ENCODE measurements around the gene PNLDC1. TPM values are rescaled to one million over a fixed set of nuclear protein-coding genes. Genes with fewer than 3 reads are reported as not detected.
"Not testable (repeated sequence)": the region's sequence is repeated elsewhere in the genome, so short reads cannot be mapped to it uniquely, and the experiment has no call there.

PNLDC1 gene
- total RNA-seq, 2 donors from 2014 or later = 0.54 TPM; not detected in 1

DNA sequence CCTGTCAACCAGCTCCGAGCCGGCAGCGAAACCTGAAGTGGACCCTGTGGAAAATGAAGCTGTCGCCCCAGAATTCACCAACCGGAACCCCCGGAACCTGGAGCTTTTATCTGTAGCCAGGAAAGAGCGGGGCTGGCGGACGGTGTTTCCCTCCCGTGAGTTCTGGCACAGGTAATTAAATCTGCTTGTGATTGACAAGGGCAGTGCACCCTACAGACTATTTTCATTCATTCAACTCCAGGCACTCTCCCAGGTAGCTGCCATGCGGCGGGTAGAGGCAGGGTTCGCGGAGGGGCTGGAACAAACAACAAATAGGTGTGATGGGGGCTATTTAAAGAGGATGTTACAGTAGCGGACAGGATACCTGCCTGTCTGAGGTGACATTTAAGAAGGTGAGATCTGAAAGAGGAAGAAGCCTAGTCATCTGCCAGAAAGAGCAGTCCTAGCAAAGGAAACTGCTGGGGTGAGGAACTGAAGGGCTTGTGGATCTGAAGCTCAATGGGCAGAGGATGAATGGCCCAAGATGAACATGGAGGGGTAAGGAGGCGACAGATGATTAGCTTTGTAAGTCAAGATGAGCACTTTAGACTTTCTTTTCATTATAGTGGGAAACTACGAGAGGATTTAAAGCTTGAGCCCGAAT is 9.0 kb upstream of the PNLDC1 start:
- no peaks in the 10 kb centered on the region for H3K27me3 ChIP-seq (replicated peaks; ENCODE audit: insufficient read depth)
- TF ChIP-seq, protein P1, sequence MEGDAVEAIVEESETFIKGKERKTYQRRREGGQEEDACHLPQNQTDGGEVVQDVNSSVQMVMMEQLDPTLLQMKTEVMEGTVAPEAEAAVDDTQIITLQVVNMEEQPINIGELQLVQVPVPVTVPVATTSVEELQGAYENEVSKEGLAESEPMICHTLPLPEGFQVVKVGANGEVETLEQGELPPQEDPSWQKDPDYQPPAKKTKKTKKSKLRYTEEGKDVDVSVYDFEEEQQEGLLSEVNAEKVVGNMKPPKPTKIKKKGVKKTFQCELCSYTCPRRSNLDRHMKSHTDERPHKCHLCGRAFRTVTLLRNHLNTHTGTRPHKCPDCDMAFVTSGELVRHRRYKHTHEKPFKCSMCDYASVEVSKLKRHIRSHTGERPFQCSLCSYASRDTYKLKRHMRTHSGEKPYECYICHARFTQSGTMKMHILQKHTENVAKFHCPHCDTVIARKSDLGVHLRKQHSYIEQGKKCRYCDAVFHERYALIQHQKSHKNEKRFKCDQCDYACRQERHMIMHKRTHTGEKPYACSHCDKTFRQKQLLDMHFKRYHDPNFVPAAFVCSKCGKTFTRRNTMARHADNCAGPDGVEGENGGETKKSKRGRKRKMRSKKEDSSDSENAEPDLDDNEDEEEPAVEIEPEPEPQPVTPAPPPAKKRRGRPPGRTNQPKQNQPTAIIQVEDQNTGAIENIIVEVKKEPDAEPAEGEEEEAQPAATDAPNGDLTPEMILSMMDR (IDR thresholded peaks at IDR 0.05) = no peak
- H3K9me3 ChIP-seq = no peaks in the 10 kb centered on the region
- H3K36me3 ChIP-seq = peaks cover under 1% of the 10 kb centered on the region
- no peak for ATAC-seq (ENCODE audit: insufficient number of reproducible peaks, low FRiP score, low read depth)
- H3K4me3 ChIP-seq = peak overlapping the region; percentile 93
- peaks cover 24 to 43% of the 10 kb centered on the region in 2 donors for H3K4me1 ChIP-seq (ENCODE audit: control insufficient read depth in 1 of 2, low read depth in 2 of 2)
- no peak for DNase-seq (ENCODE audit: low spot score)
- H3K27ac ChIP-seq = peak overlapping the region; percentile 89 to 91

DNA sequence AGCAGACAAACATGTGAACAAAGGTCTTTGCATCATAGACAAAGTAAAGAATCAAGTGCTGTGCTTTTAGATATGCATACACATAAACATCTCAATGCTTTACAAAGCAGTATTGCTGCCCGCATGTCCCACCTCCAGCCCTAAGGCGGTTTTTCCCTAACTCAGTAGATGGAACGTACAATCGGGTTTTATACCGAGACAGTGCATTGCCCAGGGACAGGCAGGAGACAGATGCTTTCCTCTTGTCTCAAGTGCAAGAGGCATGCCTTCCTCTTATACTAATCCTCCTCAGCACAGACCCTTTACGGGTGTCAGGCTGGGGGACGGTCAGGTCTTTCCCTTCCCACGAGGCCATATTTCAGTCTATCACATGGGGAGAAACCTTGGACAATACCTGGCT is 5.1 kb upstream of the PNLDC1 start:
- not testable (repeated sequence) for ATAC-seq (ENCODE audit: insufficient number of reproducible peaks, low FRiP score, low read depth); H3K9me3 ChIP-seq; H3K4me3 ChIP-seq; H3K27me3 ChIP-seq (replicated peaks; ENCODE audit: insufficient read depth); DNase-seq (ENCODE audit: low spot score); H3K27ac ChIP-seq
- H3K4me1 ChIP-seq (ENCODE audit: control insufficient read depth in 1 of 2, low read depth in 2 of 2) = peaks cover 18 to 28% of the 10 kb centered on the region in 2 donors
- peaks cover 27% of the 10 kb centered on the region for H3K36me3 ChIP-seq

DNA sequence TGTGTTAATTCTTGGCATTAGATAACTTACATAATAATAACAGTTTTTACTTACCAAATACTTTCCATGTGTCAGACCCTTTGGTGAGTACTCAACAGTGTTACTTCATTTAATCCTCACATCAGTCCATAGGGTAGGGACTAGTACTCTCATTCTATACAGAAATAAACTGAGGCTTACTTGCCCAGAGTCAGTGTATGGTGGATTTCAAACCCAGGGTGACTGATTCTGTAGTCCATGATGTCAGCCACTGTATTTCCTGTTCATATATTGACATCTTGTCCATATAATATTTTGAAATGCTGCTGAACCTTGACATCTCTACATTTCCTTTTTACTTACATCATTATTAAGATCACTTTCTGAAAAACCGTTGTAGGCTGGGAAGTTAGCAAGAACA is 2.5 kb upstream of the PNLDC1 start:
- Histone ChIP-seq H3K36me3 (peaks cover 27% of the 10 kb centered on the region), H3K4me3 (no peak overlapping the region), H3K27ac (no peak overlapping the region), H3K9me3 (no peaks in the 10 kb centered on the region), H3K4me1 (ENCODE audit: control insufficient read depth in 1 of 2, low read depth in 2 of 2) (peaks cover 6 to 9% of the 10 kb centered on the region in 2 donors), H3K27me3 (replicated peaks; ENCODE audit: insufficient read depth) (no peaks in the 10 kb centered on the region)
- TF ChIP-seq, protein P1 (IDR thresholded peaks at IDR 0.05) = no peak
- DNase-seq (ENCODE audit: low spot score) (no peak), ATAC-seq (ENCODE audit: insufficient number of reproducible peaks, low FRiP score, low read depth) (no peak)

DNA sequence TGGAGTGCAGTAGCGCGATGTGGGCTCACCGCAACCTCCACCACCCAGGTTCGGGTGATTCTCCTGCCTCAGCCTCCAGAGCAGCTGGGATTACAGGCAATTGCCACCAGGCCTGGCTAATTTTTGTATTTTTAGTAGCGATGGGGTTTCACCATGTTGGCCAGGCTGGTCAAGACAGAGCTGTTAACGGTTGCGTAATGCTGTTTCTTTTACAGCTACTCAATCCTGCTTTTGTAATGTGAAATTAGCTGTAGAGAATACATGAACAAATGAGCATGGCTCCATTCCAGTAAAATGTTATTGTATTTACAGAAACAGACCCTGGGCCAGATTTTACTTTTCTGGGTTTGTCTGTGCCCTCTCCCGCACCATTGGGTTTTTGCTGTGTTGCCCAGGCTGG is 1.9 kb downstream of the PNLDC1 start:
- TF ChIP-seq, protein P1 (IDR thresholded peaks at IDR 0.05) = no peak
- Histone ChIP-seq H3K36me3 (peaks cover 23% of the 10 kb centered on the region), H3K27me3 (replicated peaks; ENCODE audit: insufficient read depth) (no peaks in the 10 kb centered on the region), H3K9me3 (no peaks in the 10 kb centered on the region), H3K4me3 (no peak overlapping the region), H3K27ac (no peak overlapping the region), H3K4me1 (ENCODE audit: control insufficient read depth in 1 of 2, low read depth in 2 of 2) (no peaks in the 10 kb centered on the region)
- no peak for ATAC-seq (ENCODE audit: insufficient number of reproducible peaks, low FRiP score, low read depth)
- no peak for DNase-seq (ENCODE audit: low spot score)

DNA sequence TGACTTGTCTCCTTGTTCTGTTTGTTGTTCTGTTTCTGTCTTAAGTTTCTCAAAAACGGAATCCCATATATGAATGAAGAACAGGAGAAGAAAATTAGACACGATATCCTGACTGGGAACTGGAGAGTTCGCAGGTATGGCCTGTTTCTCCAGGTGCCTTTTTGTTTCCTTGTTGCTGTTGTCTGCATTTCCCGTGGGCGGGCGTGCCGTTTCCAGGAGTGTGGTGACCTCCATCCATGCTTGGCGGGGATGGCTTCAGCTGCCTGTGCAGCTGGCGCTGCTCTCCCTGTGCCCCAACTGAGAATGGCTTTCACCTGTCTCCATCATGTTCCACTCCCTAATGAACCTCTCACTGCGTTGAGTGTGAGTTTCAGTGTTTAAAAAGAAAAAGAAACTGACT is 4.4 kb downstream of the PNLDC1 start:
- no peaks in the 10 kb centered on the region for H3K27me3 ChIP-seq (replicated peaks; ENCODE audit: insufficient read depth)
- peaks cover 4% of the 10 kb centered on the region for H3K36me3 ChIP-seq
- TF ChIP-seq, protein P1 (IDR thresholded peaks at IDR 0.05) = no peak
- no peaks in the 10 kb centered on the region for H3K9me3 ChIP-seq
- H3K4me1 ChIP-seq (ENCODE audit: control insufficient read depth in 1 of 2, low read depth in 2 of 2) = no peaks in the 10 kb centered on the region
- DNase-seq (ENCODE audit: low spot score) (no peak), ATAC-seq (ENCODE audit: insufficient number of reproducible peaks, low FRiP score, low read depth) (no peak)
- no peak overlapping the region for H3K27ac ChIP-seq
- H3K4me3 ChIP-seq = no peak overlapping the region

Measured in thoracic aorta (tissue), 2 donors.